UCSD-AML1 (cell line): ENCODE results near the gene STOM.

Experiments used
- DNase-seq: peaks from one replicate; lab custom pipeline; 2025; ENCODE audit not compliant: unreplicated experiment; lab: John Stamatoyannopoulos, UW

STOM gene

GRCh38 chr9:121323449-121324151 lies 46.5 kb downstream of the STOM start:
- no peak for DNase-seq

DNA sequence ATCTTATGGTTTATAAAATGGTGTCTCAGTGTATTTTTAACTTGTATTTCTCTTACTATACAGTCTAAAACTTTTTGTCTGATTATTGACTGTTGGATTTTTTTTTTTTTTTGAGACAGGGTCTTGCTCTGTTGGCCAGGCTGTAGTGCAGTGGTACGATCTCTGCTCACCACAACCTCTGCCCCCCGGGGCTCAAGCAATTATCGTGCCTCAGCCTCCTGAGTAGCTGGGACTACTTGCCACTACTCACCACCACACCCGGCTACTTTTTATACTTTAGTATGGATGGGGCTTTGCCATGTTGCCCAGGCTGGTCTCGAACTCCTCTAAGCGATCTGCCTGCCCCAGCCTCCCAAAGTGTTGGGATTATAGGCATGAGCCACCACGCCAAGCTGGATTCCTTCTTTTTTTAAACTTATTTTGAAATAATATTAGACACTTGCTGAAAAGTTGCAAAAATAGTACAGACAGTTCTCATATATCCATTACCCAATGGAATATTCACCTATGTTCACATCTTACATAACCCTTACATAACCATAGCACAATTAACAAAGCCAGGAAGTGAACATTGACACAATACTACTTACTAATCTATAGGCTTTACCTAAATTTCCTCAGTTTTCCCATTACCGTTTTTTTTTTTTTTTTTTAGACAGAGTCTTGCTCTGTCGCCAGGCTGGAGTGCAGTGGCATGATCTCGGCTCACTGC lies 47.2 kb downstream of the STOM start:
- DNase-seq: no peak

- DNase-seq: no peak
These were observed 47.9 kb downstream of the STOM start for GRCh38 chr9:121322037-121322736.

DNA sequence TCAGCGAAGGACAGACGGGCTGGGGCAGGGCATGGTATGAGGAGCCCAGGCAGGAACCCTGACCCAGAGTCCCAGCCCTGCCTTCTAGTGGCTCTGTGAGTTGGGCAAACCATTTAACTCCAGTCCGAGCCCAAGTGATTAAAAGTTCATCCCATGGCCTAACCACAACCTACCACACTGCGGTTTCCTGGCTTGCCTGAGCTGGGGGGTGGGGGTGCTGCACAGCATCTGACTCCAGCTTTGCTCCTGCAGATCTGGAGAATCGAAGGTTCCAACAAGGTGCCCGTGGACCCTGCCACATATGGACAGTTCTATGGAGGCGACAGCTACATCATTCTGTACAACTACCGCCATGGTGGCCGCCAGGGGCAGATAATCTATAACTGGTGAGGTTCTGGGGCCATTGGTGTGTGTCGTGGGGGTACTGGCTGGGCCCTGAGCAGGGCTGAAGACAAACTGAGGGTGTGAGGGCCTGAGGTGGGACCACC lies 49.0 kb downstream of the STOM start:
- DNase-seq: peak; percentile 76

DNA sequence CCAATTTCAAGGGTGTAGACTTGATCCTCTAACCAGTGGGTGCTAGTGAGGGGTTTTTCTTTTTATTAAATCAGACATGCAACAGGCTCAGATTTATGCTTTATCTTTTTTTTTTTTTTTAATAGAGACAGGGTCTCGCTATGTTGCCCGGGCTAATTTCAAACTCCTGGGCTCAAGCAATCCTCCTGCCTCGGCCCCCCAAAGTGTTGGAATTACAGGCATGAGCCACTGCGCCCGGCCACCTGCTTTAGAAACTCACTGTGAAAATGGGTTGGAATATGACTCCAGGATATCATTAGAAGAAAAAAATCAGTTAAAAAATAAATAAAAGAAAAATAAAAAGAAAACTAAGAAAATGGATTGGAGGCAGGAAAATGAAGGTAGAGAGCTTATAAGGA lies 50.7 kb downstream of the STOM start:
- DNase-seq: no peak

DNA sequence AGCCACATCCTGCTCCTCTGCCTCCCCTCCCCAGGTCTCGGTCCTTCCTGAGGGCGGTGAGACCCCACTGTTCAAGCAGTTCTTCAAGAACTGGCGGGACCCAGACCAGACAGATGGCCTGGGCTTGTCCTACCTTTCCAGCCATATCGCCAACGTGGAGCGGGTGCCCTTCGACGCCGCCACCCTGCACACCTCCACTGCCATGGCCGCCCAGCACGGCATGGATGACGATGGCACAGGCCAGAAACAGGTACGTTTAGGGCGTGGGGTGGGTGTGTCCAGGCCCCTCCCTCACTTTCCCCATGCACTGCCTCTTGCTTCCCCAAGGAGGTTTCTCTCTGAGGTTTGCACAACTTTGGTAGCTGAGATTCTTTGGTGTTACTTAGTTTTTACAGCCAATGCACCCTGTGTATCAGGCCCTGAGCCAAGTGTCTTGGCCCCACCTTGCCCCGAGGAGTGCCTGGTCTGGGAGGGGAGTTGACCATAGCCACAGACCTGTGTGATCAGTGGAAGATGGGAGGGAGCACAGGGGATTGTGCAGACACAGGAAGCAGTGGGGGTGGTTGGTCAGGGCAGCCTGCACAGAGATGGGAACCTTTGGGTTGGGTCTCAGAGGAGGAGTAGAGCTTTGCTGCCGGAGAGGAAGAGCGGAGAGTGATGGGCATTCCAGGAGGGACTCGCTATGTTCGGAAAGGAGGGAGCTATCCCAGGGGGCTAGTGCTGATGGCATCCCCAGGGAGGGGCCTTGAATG lies 51.2 kb downstream of the STOM start:
- DNase-seq: no peak

DNA sequence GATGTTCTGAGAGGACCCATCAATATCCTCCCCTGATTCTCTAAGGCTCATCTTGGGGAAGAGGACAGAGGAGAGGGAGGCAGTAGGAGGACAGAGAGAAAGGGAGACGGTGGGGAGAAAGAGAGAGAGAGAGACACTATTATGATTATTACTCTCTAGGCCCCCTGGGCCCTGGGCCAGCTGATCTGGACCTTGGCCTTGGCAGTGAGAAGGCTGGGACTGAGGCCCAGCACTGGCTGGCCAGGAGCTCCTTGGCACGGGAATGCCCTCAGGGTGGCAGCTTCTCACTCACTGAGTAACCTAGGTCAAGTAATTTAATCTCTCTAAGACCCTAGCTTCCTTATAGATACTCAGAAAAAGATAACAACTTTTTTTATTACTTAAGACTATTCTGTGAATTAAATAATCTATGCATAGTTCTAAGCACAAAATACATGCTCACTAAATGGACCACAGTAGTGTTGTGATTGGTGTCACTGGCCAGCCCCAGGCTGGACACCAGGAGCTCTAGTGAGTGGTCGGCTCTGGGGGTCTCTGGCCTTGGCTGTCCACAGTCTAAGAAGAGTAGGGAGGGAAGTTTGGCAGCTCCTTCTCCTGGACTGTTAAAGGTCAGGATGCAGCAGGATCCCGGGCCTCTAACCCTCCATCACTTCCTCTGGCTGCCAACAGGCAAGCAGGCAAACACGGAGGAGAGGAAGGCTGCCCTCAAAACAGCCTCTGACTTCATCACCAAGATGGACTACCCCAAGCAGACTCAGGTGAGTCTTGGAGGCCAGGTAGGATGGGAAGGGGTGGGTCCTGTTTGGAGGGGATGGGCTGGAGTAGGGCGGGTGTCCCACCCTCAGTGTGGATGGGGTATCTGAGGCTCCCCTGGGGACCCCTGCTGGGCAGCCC lies 52.1 kb downstream of the STOM start:
- DNase-seq: no peak

GRCh38 chr9:121316852-121317373 lies 53.1 kb downstream of the STOM start:
- no peak for DNase-seq

DNA sequence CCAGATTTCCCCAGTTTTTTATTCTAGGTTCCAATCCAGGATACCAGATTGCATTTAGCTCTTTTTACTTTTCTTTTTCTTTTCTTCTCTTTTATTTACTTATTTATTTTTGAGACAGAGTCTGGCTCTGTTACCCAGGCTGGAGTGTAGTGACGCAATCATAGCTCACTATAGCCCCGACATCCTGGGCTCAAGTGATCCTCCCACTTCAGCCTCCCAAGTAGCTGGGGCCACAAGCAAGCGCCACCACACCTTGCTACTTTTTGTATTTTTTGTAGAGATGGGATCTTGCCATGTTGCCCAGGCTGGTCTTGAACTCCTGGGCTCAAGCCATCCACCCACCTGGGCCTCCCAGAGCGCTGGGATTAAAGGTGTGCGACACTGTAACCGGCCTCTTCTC lies 53.7 kb downstream of the STOM start:
- no peak for DNase-seq

DNA sequence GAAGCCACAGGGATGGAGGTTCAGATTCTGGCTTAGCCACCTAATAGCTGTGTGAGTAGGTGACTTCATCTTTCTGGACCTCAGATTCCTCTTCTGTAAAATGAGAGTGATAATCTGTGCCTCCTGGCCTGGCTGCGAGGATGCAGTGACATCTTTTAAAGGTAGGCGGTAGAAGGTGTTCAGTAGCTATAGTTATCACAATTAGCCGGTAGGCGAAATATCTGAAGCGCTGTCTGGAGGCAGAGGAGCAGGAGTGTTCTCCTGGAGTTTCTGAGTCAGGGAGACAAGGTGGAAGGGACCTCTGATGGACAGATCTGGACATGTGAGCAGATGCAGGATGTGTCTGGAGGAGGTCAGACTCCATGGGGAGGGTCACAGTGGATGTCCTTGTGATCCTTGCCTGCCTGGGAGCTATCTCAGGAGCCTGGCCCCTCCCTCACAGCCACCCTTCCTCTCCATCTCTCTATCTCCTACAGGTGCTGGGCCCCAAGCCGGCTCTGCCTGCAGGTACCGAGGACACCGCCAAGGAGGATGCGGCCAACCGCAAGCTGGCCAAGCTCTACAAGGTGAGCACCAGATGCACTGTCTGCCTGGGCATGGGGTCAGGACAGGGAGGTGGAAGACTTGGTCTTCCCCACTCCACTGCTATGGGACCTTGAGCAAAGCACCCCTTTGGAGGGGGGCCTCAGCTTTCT lies 56.4 kb downstream of the STOM start:
- no peak for DNase-seq

GRCh38 chr9:121312169-121312568 lies 57.9 kb downstream of the STOM start:
- DNase-seq: no peak

- DNase-seq: no peak
These were observed 59.5 kb downstream of the STOM start for GRCh38 chr9:121310571-121310970.

- no peak for DNase-seq
These were observed 60.1 kb downstream of the STOM start for GRCh38 chr9:121309833-121310425.

DNA sequence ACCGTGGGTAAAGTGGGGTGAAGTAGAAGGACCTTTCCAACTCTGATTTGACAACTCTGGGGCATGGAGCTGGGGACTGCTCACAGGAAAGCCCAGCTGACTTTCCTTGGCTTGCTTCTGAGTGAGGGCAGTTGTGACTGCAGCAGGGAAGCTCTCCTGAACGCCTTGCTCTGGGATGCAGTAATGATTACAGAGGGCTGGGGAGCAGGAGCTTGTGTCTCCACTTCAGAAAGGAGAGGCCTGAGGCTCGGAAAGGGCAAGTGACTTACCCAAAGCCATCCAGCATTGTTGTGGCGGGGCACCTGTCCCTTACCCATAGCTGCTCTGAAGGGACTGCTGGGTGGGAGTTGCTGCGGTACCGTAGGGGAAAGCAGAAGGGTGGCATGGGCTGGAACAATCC lies 60.9 kb downstream of the STOM start:
- DNase-seq: no peak

- DNase-seq: no peak
These were observed 61.3 kb downstream of the STOM start for GRCh38 chr9:121308765-121309164.

GRCh38 chr9:121307976-121308375 lies 62.1 kb downstream of the STOM start:
- no peak for DNase-seq

GRCh38 chr9:121305269-121305994 lies 64.6 kb downstream of the STOM start:
- DNase-seq: no peak

- DNase-seq: no peak
These were observed 65.3 kb downstream of the STOM start for GRCh38 chr9:121304707-121305106.
